HEK293 (cell line): ENCODE measurements around the gene MMP21.
A peak's percentile ranks its signal among the peaks of the same experiment; 100 is the strongest.

Experiments used
- CTCF ChIA-PET: fragments of 350-600 bp; formaldehyde crosslinking; extraction: SDS; loops from one replicate; lab custom pipeline; 2021; ENCODE audit warnings: antibody characterized with exemption; lab: Yijun Ruan, JAX
- POLR2A ChIA-PET: fragments of 300-600 bp; formaldehyde crosslinking; extraction: SDS; loops from one replicate; lab custom pipeline; 2020; ENCODE audit warnings: antibody characterized with exemption, inconsistent platforms; lab: Yijun Ruan, JAX
- H3K27ac ChIP-seq: fragments of 200-500 bp; sonication (Bioruptor generic); 2 replicates; pipeline ENCODE4 v1.5.1; 2014; ENCODE audit warnings: low read depth, low read length, control low read depth, inconsistent platforms; ENCODE audit errors: extremely low read depth
- H3K36me3 ChIP-seq, 2 experiments: fragments of 200-500 bp in 1 of 2; sonication (Bioruptor generic) in 1 of 2; 1 replicate in 1 of 2; 2 replicates in 1 of 2; pipeline ENCODE4 v1.5.1; 2014 to 2017; ENCODE audit warnings: inconsistent platforms in 2 of 2, low read length in 2 of 2; ENCODE audit not compliant: control insufficient read depth in 2 of 2, insufficient read depth in 1 of 2
- H3K4me1 ChIP-seq: fragments of 200-500 bp; sonication (Bioruptor generic); 2 replicates; pipeline ENCODE4 v1.5.1; 2014; ENCODE audit warnings: mild to moderate bottlenecking, low read length, inconsistent platforms; ENCODE audit not compliant: control insufficient read depth, insufficient read depth
- H3K4me3 ChIP-seq: 2 replicates; pipeline ENCODE4 v1.5.1; 2011; ENCODE audit warnings: low read depth, mild to moderate bottlenecking, control low read depth, low read length, moderate library complexity
- H3K9me3 ChIP-seq: fragments of 200-500 bp; sonication (Bioruptor generic); 2 replicates; pipeline ENCODE4 v1.5.1; 2014; ENCODE audit warnings: low read depth, low read length, inconsistent platforms; ENCODE audit not compliant: control insufficient read depth, insufficient read depth
- EGR2 ChIP-seq: fragments of 450-650 bp; formaldehyde crosslinking; IDR thresholded peaks from 2 replicates; pipeline ENCODE4 v1.5.1; 2016; ENCODE audit warnings: low read depth, missing biosample characterization, missing genetic modification characterization
- TSHZ1 ChIP-seq: fragments of 450-650 bp; formaldehyde crosslinking; IDR thresholded peaks from 2 replicates; pipeline ENCODE4 v1.5.1; 2016; ENCODE audit warnings: missing biosample characterization, missing genetic modification characterization, borderline replicate concordance
- ZNF155 ChIP-seq: fragments of 450-650 bp; formaldehyde crosslinking; IDR thresholded peaks from 2 replicates; pipeline ENCODE4 v1.5.1; 2016; ENCODE audit warnings: missing biosample characterization, missing genetic modification characterization
- ZNF169 ChIP-seq: fragments of 450-650 bp; formaldehyde crosslinking; IDR thresholded peaks from 2 replicates; pipeline ENCODE4 v1.5.1; 2016; ENCODE audit warnings: missing biosample characterization, missing genetic modification characterization
- ZNF394 ChIP-seq: fragments of 450-650 bp; formaldehyde crosslinking; IDR thresholded peaks from 2 replicates; pipeline ENCODE4 v1.5.1; 2016; ENCODE audit warnings: missing biosample characterization, missing genetic modification characterization, mild to moderate bottlenecking, moderate library complexity, borderline replicate concordance
- ZNF501 ChIP-seq: fragments of 450-650 bp; formaldehyde crosslinking; IDR thresholded peaks from 2 replicates; pipeline ENCODE4 v1.5.1; 2016; ENCODE audit warnings: missing biosample characterization, missing genetic modification characterization
- ZNF521 ChIP-seq: fragments of 450-650 bp; formaldehyde crosslinking; IDR thresholded peaks from 2 replicates; pipeline ENCODE4 v1.5.1; 2017; ENCODE audit warnings: missing biosample characterization, mild to moderate bottlenecking, missing genetic modification characterization
- ZNF529 ChIP-seq: fragments of 450-650 bp; formaldehyde crosslinking; IDR thresholded peaks from 2 replicates; pipeline ENCODE4 v1.5.1; 2017; ENCODE audit warnings: missing genetic modification characterization, missing biosample characterization; ENCODE audit not compliant: insufficient replicate concordance
- ZNF654 ChIP-seq: fragments of 450-650 bp; formaldehyde crosslinking; IDR thresholded peaks from 2 replicates; pipeline ENCODE4 v1.5.1; 2016; ENCODE audit warnings: low read depth, missing biosample characterization, missing genetic modification characterization
- TF ChIP-seq, protein P1 (sequence below): fragments of 450-650 bp; formaldehyde crosslinking; IDR thresholded peaks from 2 replicates; pipeline ENCODE4 v1.5.1; 2016; ENCODE audit warnings: missing biosample characterization, missing genetic modification characterization
- TF ChIP-seq, protein P2 (sequence below): fragments of 450-650 bp; formaldehyde crosslinking; IDR thresholded peaks from 2 replicates; pipeline ENCODE4 v1.5.1; 2016; ENCODE audit warnings: missing biosample characterization, missing genetic modification characterization, borderline replicate concordance
- TF ChIP-seq, protein P3 (sequence below): fragments of 450-650 bp; formaldehyde crosslinking; optimal IDR thresholded peaks from 2 replicates; pipeline ENCODE3; 2016; ENCODE audit warnings: missing biosample characterization, mild to moderate bottlenecking, missing genetic modification characterization
- TF ChIP-seq, protein P4 (sequence below): fragments of 450-650 bp; formaldehyde crosslinking; IDR thresholded peaks from 2 replicates; pipeline ENCODE4 v1.5.1; 2016; ENCODE audit warnings: missing biosample characterization, missing genetic modification characterization
- TF ChIP-seq, protein P5 (sequence below): fragments of 450-650 bp; formaldehyde crosslinking; IDR thresholded peaks from 2 replicates; pipeline ENCODE4 v1.5.1; 2017; ENCODE audit warnings: missing biosample characterization, missing genetic modification characterization

Gene MMP21

DNA sequence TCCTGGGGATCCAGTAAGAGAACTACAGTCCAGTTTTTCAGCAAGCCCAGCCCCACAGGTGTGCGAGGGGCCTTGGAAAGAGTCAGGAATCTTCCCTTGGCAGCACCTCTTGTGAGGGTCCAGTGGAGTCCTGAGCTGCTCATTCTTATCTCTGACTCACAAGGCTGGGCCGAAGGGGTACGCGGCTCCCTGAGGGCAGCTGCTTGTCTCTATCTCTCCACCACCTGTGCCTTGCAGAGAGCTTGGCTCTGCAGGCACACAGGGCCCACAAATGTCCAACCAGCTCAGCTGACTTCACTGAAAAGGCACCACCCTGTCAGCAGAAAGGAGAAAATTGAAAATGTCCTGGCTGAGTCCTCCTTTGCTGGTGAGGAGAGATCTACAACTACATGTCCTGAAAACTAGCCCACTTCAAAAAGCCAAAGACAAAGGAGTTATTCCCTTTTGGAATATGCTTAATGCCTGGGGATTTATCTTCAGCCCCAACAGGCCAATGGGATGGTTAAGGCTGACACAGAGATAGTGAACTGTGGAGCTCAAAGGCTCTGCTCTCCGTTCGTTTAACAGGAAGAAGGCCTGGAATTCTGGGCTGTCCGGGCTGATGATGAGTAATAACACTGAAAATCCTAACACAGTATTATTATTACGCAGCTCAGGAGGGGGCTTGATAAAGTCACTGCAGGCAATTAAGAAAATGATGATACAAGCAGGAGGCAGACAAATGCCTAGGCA is 24.0 kb upstream of the MMP21 start:
- POLR2A ChIA-PET, result no interaction called here
- no peak overlapping the region for H3K27ac ChIP-seq
- H3K4me1 ChIP-seq, result no peaks in the 10 kb centered on the region
- TF ChIP-seq ZNF529 (no peak), ZNF521 (tag by site-specific recombination) (no peak), ZNF501 (tag by site-specific recombination) (no peak)
- TF ChIP-seq, protein P1, sequence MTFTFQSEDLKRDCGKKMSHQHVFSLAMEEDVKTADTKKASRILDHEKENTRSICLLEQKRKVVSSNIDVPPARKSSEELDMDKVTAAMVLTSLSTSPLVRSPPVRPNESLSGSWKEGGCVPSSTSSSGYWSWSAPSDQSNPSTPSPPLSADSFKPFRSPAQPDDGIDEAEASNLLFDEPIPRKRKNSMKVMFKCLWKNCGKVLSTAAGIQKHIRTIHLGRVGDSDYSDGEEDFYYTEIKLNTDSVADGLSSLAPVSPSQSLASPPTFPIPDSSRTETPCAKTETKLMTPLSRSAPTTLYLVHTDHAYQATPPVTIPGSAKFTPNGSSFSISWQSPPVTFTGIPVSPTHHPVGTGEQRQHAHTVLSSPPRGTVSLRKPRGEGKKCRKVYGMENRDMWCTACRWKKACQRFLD (tag by site-specific recombination), result no peak
- CTCF ChIA-PET, result interaction anchor here (0.9 kb wide), 1 partner anchor 17 kb away, joined by 3 read pairs; no protein-coding TSS in a partner anchor
- peaks cover 0 to 84% of the 10 kb centered on the region in 2 experiments; a peak in 2 of 3 replicates for H3K36me3 ChIP-seq
- no peaks in the 10 kb centered on the region for H3K9me3 ChIP-seq
- no peak overlapping the region for H3K4me3 ChIP-seq

DNA sequence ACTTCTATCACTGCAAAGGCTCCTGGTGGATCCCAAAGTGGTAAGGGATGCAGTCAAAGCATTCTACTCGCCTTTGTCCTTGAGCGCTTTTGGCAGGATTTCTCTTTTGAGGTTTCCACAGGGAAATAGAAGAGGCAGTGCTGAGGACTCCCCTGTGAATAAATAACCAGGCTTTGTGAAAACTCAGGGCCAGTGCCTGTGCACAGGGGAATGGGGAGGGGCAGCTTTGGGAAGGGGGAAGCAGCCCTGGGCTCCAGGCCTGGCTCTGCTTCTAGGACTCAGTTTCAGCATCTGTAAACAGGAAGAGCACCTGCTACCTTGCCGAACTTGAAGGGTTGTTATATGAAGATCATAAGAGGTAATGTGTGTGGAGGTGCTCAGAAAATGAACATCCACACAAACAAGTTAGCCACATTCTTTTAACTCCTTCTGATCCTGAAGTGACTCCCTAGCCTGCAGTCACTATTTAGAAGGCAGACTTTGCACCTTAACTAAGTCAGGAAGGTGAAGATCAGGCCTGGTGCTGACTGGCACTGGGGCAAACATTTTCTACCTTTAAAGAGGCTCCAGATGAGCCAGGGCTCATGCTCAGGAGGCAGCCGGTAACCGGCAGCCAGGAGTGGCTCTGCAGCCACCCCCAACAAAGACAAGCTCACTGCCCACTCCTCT is 22.5 kb upstream of the MMP21 start:
- H3K4me1 ChIP-seq, result no peaks in the 10 kb centered on the region
- no peak overlapping the region for H3K4me3 ChIP-seq
- peaks cover 5 to 80% of the 10 kb centered on the region in 2 experiments for H3K36me3 ChIP-seq
- H3K27ac ChIP-seq, result no peak overlapping the region
- TF ChIP-seq, protein P2, sequence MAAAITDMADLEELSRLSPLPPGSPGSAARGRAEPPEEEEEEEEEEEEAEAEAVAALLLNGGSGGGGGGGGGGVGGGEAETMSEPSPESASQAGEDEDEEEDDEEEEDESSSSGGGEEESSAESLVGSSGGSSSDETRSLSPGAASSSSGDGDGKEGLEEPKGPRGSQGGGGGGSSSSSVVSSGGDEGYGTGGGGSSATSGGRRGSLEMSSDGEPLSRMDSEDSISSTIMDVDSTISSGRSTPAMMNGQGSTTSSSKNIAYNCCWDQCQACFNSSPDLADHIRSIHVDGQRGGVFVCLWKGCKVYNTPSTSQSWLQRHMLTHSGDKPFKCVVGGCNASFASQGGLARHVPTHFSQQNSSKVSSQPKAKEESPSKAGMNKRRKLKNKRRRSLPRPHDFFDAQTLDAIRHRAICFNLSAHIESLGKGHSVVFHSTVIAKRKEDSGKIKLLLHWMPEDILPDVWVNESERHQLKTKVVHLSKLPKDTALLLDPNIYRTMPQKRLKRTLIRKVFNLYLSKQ (tag by site-specific recombination), result no peak
- TF ChIP-seq EGR2 (0 out of 2 replicates have a peak, but pooled peaks have one; percentile 25), ZNF169 (tag by site-specific recombination) (no peak)
- CTCF ChIA-PET, result no interaction called here
- POLR2A ChIA-PET, result no interaction called here
- H3K9me3 ChIP-seq, result no peaks in the 10 kb centered on the region

DNA sequence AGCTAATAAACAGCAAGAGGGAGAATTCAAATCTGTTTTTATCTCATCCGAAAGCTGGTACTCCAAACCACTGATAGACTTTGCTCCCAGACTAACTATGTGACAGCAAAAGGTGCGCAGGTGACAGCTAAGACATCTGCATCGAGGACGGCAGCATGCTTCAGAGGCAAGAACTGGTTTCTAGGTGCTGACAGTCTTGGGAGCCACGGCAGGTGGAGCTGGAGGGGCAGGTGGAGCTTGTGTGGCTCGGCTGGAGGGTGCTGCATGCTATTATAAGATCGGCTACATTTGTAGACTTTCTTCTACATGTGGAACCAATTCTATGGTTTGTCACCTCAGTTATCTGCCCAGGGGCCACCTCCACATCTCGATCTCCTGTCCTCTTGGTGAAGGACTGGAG is 21.8 kb upstream of the MMP21 start:
- H3K9me3 ChIP-seq, result no peaks in the 10 kb centered on the region
- no peak overlapping the region for H3K4me3 ChIP-seq
- ChIA-PET POLR2A (interaction anchor here (0.6 kb wide), 1 partner anchor 16 kb away, joined by 4 read pairs; no protein-coding TSS in a partner anchor), CTCF (no interaction called here)
- H3K4me1 ChIP-seq, result no peaks in the 10 kb centered on the region
- peaks cover 5 to 79% of the 10 kb centered on the region in 2 experiments for H3K36me3 ChIP-seq
- H3K27ac ChIP-seq, result no peak overlapping the region
- no peak for TF ChIP-seq ZNF394 (tag by site-specific recombination)
- TF ChIP-seq TSHZ1 (tag by site-specific recombination), result no peak
- TF ChIP-seq ZNF529, result no peak
- TF ChIP-seq, protein P3, sequence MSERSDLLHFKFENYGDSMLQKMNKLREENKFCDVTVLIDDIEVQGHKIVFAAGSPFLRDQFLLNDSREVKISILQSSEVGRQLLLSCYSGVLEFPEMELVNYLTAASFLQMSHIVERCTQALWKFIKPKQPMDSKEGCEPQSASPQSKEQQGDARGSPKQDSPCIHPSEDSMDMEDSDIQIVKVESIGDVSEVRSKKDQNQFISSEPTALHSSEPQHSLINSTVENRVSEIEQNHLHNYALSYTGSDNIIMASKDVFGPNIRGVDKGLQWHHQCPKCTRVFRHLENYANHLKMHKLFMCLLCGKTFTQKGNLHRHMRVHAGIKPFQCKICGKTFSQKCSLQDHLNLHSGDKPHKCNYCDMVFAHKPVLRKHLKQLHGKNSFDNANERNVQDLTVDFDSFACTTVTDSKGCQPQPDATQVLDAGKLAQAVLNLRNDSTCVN, result no peak
- TF ChIP-seq, protein P4, sequence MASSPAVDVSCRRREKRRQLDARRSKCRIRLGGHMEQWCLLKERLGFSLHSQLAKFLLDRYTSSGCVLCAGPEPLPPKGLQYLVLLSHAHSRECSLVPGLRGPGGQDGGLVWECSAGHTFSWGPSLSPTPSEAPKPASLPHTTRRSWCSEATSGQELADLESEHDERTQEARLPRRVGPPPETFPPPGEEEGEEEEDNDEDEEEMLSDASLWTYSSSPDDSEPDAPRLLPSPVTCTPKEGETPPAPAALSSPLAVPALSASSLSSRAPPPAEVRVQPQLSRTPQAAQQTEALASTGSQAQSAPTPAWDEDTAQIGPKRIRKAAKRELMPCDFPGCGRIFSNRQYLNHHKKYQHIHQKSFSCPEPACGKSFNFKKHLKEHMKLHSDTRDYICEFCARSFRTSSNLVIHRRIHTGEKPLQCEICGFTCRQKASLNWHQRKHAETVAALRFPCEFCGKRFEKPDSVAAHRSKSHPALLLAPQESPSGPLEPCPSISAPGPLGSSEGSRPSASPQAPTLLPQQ, result no peak
- no peak for TF ChIP-seq ZNF155 (tag by site-specific recombination)
- no peak for TF ChIP-seq ZNF654
- TF ChIP-seq, protein P5, sequence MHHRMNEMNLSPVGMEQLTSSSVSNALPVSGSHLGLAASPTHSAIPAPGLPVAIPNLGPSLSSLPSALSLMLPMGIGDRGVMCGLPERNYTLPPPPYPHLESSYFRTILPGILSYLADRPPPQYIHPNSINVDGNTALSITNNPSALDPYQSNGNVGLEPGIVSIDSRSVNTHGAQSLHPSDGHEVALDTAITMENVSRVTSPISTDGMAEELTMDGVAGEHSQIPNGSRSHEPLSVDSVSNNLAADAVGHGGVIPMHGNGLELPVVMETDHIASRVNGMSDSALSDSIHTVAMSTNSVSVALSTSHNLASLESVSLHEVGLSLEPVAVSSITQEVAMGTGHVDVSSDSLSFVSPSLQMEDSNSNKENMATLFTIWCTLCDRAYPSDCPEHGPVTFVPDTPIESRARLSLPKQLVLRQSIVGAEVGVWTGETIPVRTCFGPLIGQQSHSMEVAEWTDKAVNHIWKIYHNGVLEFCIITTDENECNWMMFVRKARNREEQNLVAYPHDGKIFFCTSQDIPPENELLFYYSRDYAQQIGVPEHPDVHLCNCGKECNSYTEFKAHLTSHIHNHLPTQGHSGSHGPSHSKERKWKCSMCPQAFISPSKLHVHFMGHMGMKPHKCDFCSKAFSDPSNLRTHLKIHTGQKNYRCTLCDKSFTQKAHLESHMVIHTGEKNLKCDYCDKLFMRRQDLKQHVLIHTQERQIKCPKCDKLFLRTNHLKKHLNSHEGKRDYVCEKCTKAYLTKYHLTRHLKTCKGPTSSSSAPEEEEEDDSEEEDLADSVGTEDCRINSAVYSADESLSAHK, result no peak
